Heart left ventricle (tissue), 13 donors: ENCODE results near the gene CTCF.

ENCODE experiments used
- POLR2A ChIP-seq, 2 donors: fragments of 450-650 bp; IDR thresholded peaks; one replicate each; pipeline ENCODE4 v1.6.1; 2017; ENCODE audit warnings: antibody characterized with exemption in 2 of 2, mild to moderate bottlenecking in 2 of 2, moderate library complexity in 2 of 2
- TF ChIP-seq, protein P1 (sequence below), 12 donors: fragments of 200-600 bp; sonication (generic) in 4 of 12; IDR thresholded peaks; one replicate each; pipeline versions ENCODE4 v1.5.0 to v1.8.0; 2018 to 2022; ENCODE audit warnings: antibody characterized with exemption in 12 of 12, mild to moderate bottlenecking in 5 of 12
- donor health status: ischemic (EF 13 %, LVEDD 7.1; RV severe dilation, severe dysfunction).
- donor health status: DM: no; HTN: yes; CAD: no.
- donor health status: DM: no; HTN: no; CAD: no.
- donor health status: ischemic (EF 25% LVEDD 6.9; RV normal size, moderate dysfunction).
- donor health status: ischemic (EF 25% LVEDD 5.7; RV mildly dilated, moderate dysfunction).
- donor health status: ischemic (EF 35%, LVEDD 5.7; RV mildly dilated, moderate dysfunction).
- donor health status: nonischemic (EF 11% LVEDD 7.7; RV severe dilation, severe dysfunction).
- donor health status: DM: yes; HTN: yes; CAD: no.
- donor health status: PGD.
- donor health status: ischemic (EF 29% LVEDD 5.4; RV normal size, mild dysfunction).
- donor health status: nonischemic (EF 23%, LVEDD 6.1; RV moderate dilation, normal function).

DNA sequence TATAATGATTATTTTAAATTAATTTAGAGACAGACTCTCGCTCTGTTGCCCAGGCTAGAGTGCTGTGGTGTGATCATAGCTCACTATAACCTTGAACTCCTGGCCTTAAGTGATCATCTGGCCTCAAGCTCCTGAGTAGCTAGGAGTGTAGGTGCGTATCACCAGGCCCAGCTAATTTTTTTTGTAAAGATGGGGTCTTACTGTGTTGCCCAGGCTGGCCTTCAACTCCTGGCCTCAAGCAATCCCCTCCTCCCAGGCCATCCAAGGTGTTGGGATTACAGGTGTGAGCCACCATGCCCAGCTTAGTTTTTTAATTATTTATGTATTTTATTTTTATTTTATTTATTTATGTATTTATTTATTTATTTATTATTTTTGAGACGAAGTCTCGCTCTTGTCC lies 17.9 kb downstream of the CTCF start:
- TF ChIP-seq, protein P1, sequence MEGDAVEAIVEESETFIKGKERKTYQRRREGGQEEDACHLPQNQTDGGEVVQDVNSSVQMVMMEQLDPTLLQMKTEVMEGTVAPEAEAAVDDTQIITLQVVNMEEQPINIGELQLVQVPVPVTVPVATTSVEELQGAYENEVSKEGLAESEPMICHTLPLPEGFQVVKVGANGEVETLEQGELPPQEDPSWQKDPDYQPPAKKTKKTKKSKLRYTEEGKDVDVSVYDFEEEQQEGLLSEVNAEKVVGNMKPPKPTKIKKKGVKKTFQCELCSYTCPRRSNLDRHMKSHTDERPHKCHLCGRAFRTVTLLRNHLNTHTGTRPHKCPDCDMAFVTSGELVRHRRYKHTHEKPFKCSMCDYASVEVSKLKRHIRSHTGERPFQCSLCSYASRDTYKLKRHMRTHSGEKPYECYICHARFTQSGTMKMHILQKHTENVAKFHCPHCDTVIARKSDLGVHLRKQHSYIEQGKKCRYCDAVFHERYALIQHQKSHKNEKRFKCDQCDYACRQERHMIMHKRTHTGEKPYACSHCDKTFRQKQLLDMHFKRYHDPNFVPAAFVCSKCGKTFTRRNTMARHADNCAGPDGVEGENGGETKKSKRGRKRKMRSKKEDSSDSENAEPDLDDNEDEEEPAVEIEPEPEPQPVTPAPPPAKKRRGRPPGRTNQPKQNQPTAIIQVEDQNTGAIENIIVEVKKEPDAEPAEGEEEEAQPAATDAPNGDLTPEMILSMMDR (IDR thresholded peaks at IDR 0.05) = no peak
- TF ChIP-seq POLR2A (IDR thresholded peaks at IDR 0.05) = no peak
